Panc1 (cell line): Measurements from ENCODE around the gene GPR32. TPM values are rescaled to one million over a fixed set of nuclear protein-coding genes. Genes with fewer than 3 reads are reported as not detected.
"Not testable (repeated sequence)": the region's sequence is repeated elsewhere in the genome, so short reads cannot be mapped to it uniquely, and the experiment has no call there.

Source experiments
- ATAC-seq: fragments of 200-7000 bp; cut with Tn5 transposase; 2 replicates; pipeline ENCODE4 v1.9.1; 2020; ENCODE audit warnings: mild to moderate bottlenecking, moderate library complexity
- BruUV-seq: library from RNA; stranded (reverse); fragments of 400-500 nt; replicated peaks from 2 replicates; lab custom pipeline; 2021; lab: Mats Ljungman, UMichigan
- CTCF ChIA-PET: fragments of 300-600 bp; sonication (Branson Sonifier 250); formaldehyde crosslinking; loops from one replicate; lab custom pipeline; 2022; ENCODE audit warnings: antibody characterized with exemption; lab: Charles Lee
- POLR2A ChIA-PET: fragments of 300-600 bp; sonication (Branson Sonifier 250); formaldehyde crosslinking; loops from one replicate; lab custom pipeline; 2022; ENCODE audit warnings: antibody characterized with exemption; lab: Charles Lee
- DNase-seq: peaks from one replicate; pipeline ENCODE4 v3.0.0-alpha.2; 2010; ENCODE audit warnings: low read depth, low spot score
- H3K27ac ChIP-seq: 2 replicates; pipeline ENCODE4 v1.5.1; 2011; ENCODE audit warnings: mild to moderate bottlenecking, low read length, inconsistent platforms
- H3K27me3 ChIP-seq: fragments of 200-500 bp; sonication (Bioruptor generic); 2 replicates; pipeline ENCODE4 v1.6.0; 2014; ENCODE audit warnings: low read length, inconsistent platforms; ENCODE audit not compliant: control insufficient read depth, insufficient read depth
- H3K36me3 ChIP-seq: fragments of 200-500 bp; sonication (Bioruptor generic); 2 replicates; pipeline ENCODE4 v1.5.1; 2014; ENCODE audit warnings: inconsistent platforms, mild to moderate bottlenecking, low read length, moderate library complexity; ENCODE audit not compliant: control insufficient read depth, insufficient read depth
- H3K4me1 ChIP-seq: 2 replicates; pipeline ENCODE4 v1.5.1; 2011; ENCODE audit warnings: inconsistent platforms, mild to moderate bottlenecking, low read length, moderate library complexity; ENCODE audit not compliant: control insufficient read depth, insufficient read depth
- H3K4me3 ChIP-seq, 2 experiments: 2 replicates each; pipeline ENCODE4 v1.5.1; 2011 to 2012; ENCODE audit warnings: low read depth in 2 of 2, low read length in 2 of 2, mild to moderate bottlenecking in 2 of 2, inconsistent platforms in 1 of 2, moderate library complexity in 1 of 2
- H3K9me3 ChIP-seq: fragments of 200-500 bp; sonication (Bioruptor generic); 2 replicates; pipeline ENCODE4 v1.5.1; 2014; ENCODE audit warnings: low read depth, mild to moderate bottlenecking, inconsistent platforms, low read length, moderate library complexity; ENCODE audit not compliant: control insufficient read depth, insufficient read depth
- CTCF ChIP-seq: fragments of 450-650 bp; IDR thresholded peaks from 2 replicates; pipeline ENCODE4 v1.5.1; 2017; ENCODE audit warnings: mild to moderate bottlenecking
- POLR2AphosphoS5 ChIP-seq: IDR thresholded peaks from 2 replicates; pipeline ENCODE4 v1.6.1; 2012; ENCODE audit warnings: mild to moderate bottlenecking, low read depth, low read length, moderate library complexity
- SIN3A ChIP-seq: IDR thresholded peaks from 2 replicates; pipeline ENCODE4 v1.6.1; 2012; ENCODE audit warnings: low read depth, mild to moderate bottlenecking, low read length, moderate library complexity, borderline replicate concordance; ENCODE audit not compliant: insufficient read depth
- TCF7L2 ChIP-seq: IDR thresholded peaks from 2 replicates; pipeline ENCODE4 v1.6.1; 2011; ENCODE audit warnings: mild to moderate bottlenecking, low read depth, low read length, inconsistent platforms
- in situ Hi-C: cut with HindIII; loops from 2 replicates; pipeline ENCODE4 v1.10.0; 2016; ENCODE audit warnings: low sequenced_read_pairs, low pct_unique_long_range_greater_than_20kb
- intact Hi-C: fragments of 100-400 bp; cut with micrococcal nuclease; formaldehyde crosslinking; loops from one replicate; pipeline ENCODE4 v1.10.0; 2022; ENCODE audit not compliant: unreplicated experiment
- total RNA-seq: library from RNA; stranded (reverse); gene quantifications from one replicate; pipeline ENCODE4 v1.2.1, GENCODE V29; 2021; ENCODE audit not compliant: unreplicated experiment
- TF ChIP-seq, protein P1 (sequence below), 2 experiments: IDR thresholded peaks; 2 replicates each; pipeline ENCODE4 v1.6.1; 2011 to 2012; ENCODE audit warnings: low read depth in 2 of 2, control low read depth in 1 of 2, low read length in 1 of 2, mild to moderate bottlenecking in 1 of 2, moderate library complexity in 1 of 2; ENCODE audit not compliant: insufficient read depth in 1 of 2

The GPR32 gene
- total RNA-seq, 1 experiment from 2014 or later = not detected

DNA sequence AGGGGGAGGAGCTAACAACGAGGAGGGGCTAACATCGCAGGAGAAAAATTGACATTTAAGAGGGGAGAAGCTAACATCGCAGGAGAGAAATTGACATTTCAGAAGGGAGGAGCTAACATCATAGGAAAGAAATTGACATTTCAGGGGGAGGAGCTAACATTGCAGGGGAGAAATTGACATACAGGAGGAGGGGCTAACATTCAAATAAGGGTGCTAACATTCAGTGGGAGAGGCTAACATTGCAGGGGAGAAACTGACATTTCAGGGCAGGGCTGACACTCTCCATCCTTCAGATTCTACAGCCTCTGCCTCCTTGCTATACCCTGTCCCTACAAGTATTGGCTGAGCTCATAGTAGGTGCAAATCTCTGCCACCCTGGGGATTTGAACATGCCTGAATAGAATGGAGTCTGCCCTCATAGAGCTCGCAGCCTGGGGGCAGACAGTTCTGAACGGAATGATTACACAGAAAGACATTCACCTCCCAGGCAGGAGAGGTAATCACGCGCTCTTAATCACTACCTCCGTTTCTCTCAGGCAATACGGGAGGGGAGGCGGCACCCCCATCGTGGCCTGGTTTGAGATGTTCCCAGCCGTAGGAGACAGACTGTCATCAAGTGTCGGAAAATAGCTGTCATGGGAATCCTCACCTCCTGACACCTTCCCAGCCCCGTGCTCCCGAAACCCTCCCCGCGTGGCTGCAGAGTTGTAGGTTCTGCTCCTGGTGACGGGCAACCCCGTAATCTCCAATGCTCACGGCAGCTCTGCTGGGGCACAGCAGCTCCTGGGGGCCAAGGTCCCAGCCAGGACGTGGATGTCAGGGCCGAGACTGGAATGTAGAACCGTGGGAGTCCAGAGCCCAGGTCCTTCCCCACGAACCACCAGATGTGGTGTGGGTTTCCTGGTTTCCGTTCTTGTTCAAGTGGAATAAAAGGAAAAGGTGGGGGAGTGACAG is 9.5 kb downstream of the GPR32 start:
- ATAC-seq = 0 out of 2 replicates have a peak, but pooled peaks have one; percentile 47
- Histone ChIP-seq H3K36me3 (no peaks in the 10 kb centered on the region), H3K27me3 (peaks cover 5% of the 10 kb centered on the region), H3K9me3 (no peaks in the 10 kb centered on the region), H3K4me1 (no peaks in the 10 kb centered on the region), H3K27ac (no peak overlapping the region), H3K4me3 (no peak overlapping the region)
- CTCF ChIA-PET = interaction anchor here (0.5 to 1.0 kb wide), 2 partner anchors 76 to 290 kb away, joined by 3 read pairs; no protein-coding TSS in a partner anchor
- in situ Hi-C loops (no loop called here), intact Hi-C loops (loop anchor here (5.0 kb wide), 2 partner anchors 72 to 242 kb away; no protein-coding TSS in a partner anchor)
- POLR2A ChIA-PET = no interaction called here
- DNase-seq = no peak
- no peak for TF ChIP-seq TCF7L2
- no peak for TF ChIP-seq POLR2AphosphoS5
- TF ChIP-seq SIN3A = no peak
- TF ChIP-seq, protein P1, sequence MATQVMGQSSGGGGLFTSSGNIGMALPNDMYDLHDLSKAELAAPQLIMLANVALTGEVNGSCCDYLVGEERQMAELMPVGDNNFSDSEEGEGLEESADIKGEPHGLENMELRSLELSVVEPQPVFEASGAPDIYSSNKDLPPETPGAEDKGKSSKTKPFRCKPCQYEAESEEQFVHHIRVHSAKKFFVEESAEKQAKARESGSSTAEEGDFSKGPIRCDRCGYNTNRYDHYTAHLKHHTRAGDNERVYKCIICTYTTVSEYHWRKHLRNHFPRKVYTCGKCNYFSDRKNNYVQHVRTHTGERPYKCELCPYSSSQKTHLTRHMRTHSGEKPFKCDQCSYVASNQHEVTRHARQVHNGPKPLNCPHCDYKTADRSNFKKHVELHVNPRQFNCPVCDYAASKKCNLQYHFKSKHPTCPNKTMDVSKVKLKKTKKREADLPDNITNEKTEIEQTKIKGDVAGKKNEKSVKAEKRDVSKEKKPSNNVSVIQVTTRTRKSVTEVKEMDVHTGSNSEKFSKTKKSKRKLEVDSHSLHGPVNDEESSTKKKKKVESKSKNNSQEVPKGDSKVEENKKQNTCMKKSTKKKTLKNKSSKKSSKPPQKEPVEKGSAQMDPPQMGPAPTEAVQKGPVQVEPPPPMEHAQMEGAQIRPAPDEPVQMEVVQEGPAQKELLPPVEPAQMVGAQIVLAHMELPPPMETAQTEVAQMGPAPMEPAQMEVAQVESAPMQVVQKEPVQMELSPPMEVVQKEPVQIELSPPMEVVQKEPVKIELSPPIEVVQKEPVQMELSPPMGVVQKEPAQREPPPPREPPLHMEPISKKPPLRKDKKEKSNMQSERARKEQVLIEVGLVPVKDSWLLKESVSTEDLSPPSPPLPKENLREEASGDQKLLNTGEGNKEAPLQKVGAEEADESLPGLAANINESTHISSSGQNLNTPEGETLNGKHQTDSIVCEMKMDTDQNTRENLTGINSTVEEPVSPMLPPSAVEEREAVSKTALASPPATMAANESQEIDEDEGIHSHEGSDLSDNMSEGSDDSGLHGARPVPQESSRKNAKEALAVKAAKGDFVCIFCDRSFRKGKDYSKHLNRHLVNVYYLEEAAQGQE (IDR thresholded peaks at IDR 0.05; ENCODE audit: insufficient read depth in 1 of 2, low read depth in 2 of 2, low read length in 1 of 2) = no peak
- TF ChIP-seq CTCF = no peak
- BruUV-seq = no TSS peak

DNA sequence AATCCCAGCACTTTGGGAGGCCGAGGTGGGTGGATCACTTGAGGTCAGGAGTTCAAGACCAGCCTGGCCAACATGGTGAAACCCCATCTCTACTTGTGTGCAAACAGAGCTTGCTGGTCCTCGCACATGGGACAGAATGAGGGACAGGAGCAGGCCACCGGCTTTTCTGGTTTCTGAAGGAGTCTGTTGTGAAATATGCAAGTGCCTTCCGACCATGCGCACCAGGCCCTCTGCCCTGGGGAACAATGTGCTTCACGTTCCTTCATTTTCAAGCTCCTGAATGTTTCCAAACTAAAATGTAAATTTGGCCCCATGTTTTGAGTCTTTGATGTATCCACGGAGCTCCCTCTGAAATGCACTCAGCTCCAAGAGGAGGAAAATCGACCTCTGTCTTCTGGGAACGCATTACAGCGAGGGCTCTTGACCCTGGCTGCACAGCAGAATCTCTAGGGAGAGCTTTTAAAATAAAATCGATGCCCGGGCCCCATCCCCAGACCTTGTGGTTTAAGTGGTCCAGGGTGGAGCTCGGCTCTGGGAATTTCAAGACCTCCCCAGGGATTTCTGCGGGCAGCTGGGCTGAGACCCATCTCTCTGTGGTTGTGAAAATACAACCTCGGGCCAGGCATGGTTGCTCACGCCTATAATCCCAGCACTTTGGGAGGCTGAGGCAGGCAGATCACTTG is 10.6 kb downstream of the GPR32 start:
- ChIA-PET POLR2A (no interaction called here), CTCF (interaction anchor here (0.5 kb wide), 1 partner anchor 152 kb away, joined by 4 read pairs; no protein-coding TSS in a partner anchor)
- intact Hi-C loops (loop anchor here (5.0 kb wide), 2 partner anchors 74 to 244 kb away; no protein-coding TSS in a partner anchor), in situ Hi-C loops (no loop called here)
- H3K27ac ChIP-seq = no peak overlapping the region
- ATAC-seq = no peak
- H3K36me3 ChIP-seq = no peaks in the 10 kb centered on the region
- BruUV-seq = no TSS peak
- H3K4me1 ChIP-seq = no peaks in the 10 kb centered on the region
- H3K4me3 ChIP-seq = no peak overlapping the region
- H3K27me3 ChIP-seq = peaks cover 5% of the 10 kb centered on the region
- no peak for DNase-seq
- H3K9me3 ChIP-seq = no peaks in the 10 kb centered on the region
- TF ChIP-seq, protein P1 (IDR thresholded peaks at IDR 0.05; ENCODE audit: insufficient read depth in 1 of 2, low read depth in 2 of 2, low read length in 1 of 2) = no peak
- TF ChIP-seq SIN3A (no peak), TCF7L2 (no peak), CTCF (no peak), POLR2AphosphoS5 (no peak)

GRCh38 chr19:50783848-50784152 is 13.5 kb downstream of the GPR32 start:
- H3K27me3 ChIP-seq, H3K27ac ChIP-seq, BruUV-seq, H3K4me3 ChIP-seq, H3K9me3 ChIP-seq, H3K36me3 ChIP-seq, H3K4me1 ChIP-seq, DNase-seq, POLR2A ChIA-PET, in situ Hi-C loops: not testable (repeated sequence)
- intact Hi-C loops = loop anchor here (5.0 kb wide), 2 partner anchors 76 to 246 kb away; no protein-coding TSS in a partner anchor
- CTCF ChIA-PET = interaction anchor here (1.0 to 1.2 kb wide), 3 partner anchors 83 to 246 kb away, joined by 3 read pairs; no protein-coding TSS in a partner anchor
- ATAC-seq = 0 out of 2 replicates have a peak, but pooled peaks have one; percentile 13
